Heart left ventricle (tissue), 13 donors: ENCODE measurements around the gene ARHGEF11.

Experiments used
- CTCF ChIP-seq, 12 donors: fragments of 200-600 bp; sonication (generic) in 4 of 12; IDR thresholded peaks; one replicate each; pipeline versions ENCODE4 v1.5.0 to v1.8.0; 2018 to 2022; ENCODE audit warnings: antibody characterized with exemption in 12 of 12, mild to moderate bottlenecking in 5 of 12
- POLR2A ChIP-seq, 2 donors: fragments of 450-650 bp; IDR thresholded peaks; one replicate each; pipeline ENCODE4 v1.6.1; 2017; ENCODE audit warnings: antibody characterized with exemption in 2 of 2, mild to moderate bottlenecking in 2 of 2, moderate library complexity in 2 of 2
- donor health status: ischemic (EF 13 %, LVEDD 7.1; RV severe dilation, severe dysfunction).
- donor health status: DM: no; HTN: yes; CAD: no.
- donor health status: DM: no; HTN: no; CAD: no.
- donor health status: ischemic (EF 25% LVEDD 6.9; RV normal size, moderate dysfunction).
- donor health status: ischemic (EF 25% LVEDD 5.7; RV mildly dilated, moderate dysfunction).
- donor health status: ischemic (EF 35%, LVEDD 5.7; RV mildly dilated, moderate dysfunction).
- donor health status: nonischemic (EF 11% LVEDD 7.7; RV severe dilation, severe dysfunction).
- donor health status: DM: yes; HTN: yes; CAD: no.
- donor health status: PGD.
- donor health status: ischemic (EF 29% LVEDD 5.4; RV normal size, mild dysfunction).
- donor health status: nonischemic (EF 23%, LVEDD 6.1; RV moderate dilation, normal function).

GRCh38 chr1:157091668-157092273 lies 46.2 kb upstream of the ARHGEF11 start:
- TF ChIP-seq POLR2A (IDR thresholded peaks at IDR 0.05) (no peak), CTCF (IDR thresholded peaks at IDR 0.05) (no peak)
